Stimulated activated CD8-positive, alpha-beta memory T cell treated with anti-CD3 and anti-CD28 coated beads, Interleukin-7, amount 100 ng/mL, for 1 hour (primary cell): ENCODE results near the gene FZD7.
A peak's percentile ranks its signal among the peaks of the same experiment; 100 is the strongest.

Source experiments
- DNase-seq, 2 donors: peaks; one replicate each; pipeline ENCODE4 v3.0.0-alpha.2; 2020; ENCODE audit warnings: low read depth in 2 of 2

FZD7 gene

GRCh38 chr2:202033317-202034248 lies at the start of gene FZD7:
Gene FZD7, plus strand, starts transcription at chr2:202033855. Its CDS starts 793 bp downstream, at chr2:202034648.
- peak; percentile 66 to 75 for DNase-seq

GRCh38 chr2:201984333-201984732 lies 49.3 kb upstream of the FZD7 start:
- DNase-seq: no peak

- DNase-seq: no peak
These were observed 48.7 kb upstream of the FZD7 start for GRCh38 chr2:201984800-201985525.

- DNase-seq: no peak
These were observed 47.8 kb upstream of the FZD7 start for GRCh38 chr2:201985728-201986462.

- no peak for DNase-seq
These were observed 47.3 kb upstream of the FZD7 start for GRCh38 chr2:201986463-201986735.

GRCh38 chr2:201987426-201987825 lies 46.2 kb upstream of the FZD7 start:
- no peak for DNase-seq

- DNase-seq: no peak
These were observed 43.6 kb upstream of the FZD7 start for GRCh38 chr2:201990069-201990468.

GRCh38 chr2:201992960-201993359 lies 40.7 kb upstream of the FZD7 start:
- DNase-seq: no peak

- DNase-seq: no peak
These were observed 38.5 kb upstream of the FZD7 start for GRCh38 chr2:201994973-201995638.

- no peak for DNase-seq
These were observed 37.6 kb upstream of the FZD7 start for GRCh38 chr2:201996006-201996405.

GRCh38 chr2:201996679-201997314 lies 36.9 kb upstream of the FZD7 start:
- no peak for DNase-seq

- no peak for DNase-seq
These were observed 34.4 kb upstream of the FZD7 start for GRCh38 chr2:201999279-201999678.

GRCh38 chr2:202001826-202002225 lies 31.8 kb upstream of the FZD7 start:
- no peak for DNase-seq

GRCh38 chr2:202002381-202002780 lies 31.3 kb upstream of the FZD7 start:
- no peak for DNase-seq

GRCh38 chr2:202005272-202005887 lies 28.3 kb upstream of the FZD7 start:
- no peak for DNase-seq

GRCh38 chr2:202006301-202006700 lies 27.4 kb upstream of the FZD7 start:
- DNase-seq: no peak

GRCh38 chr2:202007015-202007982 lies 26.4 kb upstream of the FZD7 start:
- DNase-seq: no peak

- DNase-seq: no peak
These were observed 25.7 kb upstream of the FZD7 start for GRCh38 chr2:202007983-202008354.

- no peak for DNase-seq
These were observed 24.6 kb upstream of the FZD7 start for GRCh38 chr2:202009019-202009481.

- DNase-seq: no peak
These were observed 24.1 kb upstream of the FZD7 start for GRCh38 chr2:202009581-202009980.
